K562 (cell line): ENCODE data around the gene PPCDC. TPM values are rescaled to one million over a fixed set of nuclear protein-coding genes. Genes with fewer than 3 reads are reported as not detected.

Experiments used
- ATF7 ChIP-seq: fragments of 450-650 bp; IDR thresholded peaks from 2 replicates; pipeline ENCODE4 v1.7.1; 2014; ENCODE audit warnings: mild to moderate bottlenecking, moderate library complexity
- BCL6 ChIP-seq: fragments of 250-450 bp; sonication (Bioruptor Pico); IDR thresholded peaks from 2 replicates; pipeline ENCODE4 v1.4.0; 2020
- GABPB1 ChIP-seq: sonication (generic); formaldehyde crosslinking; IDR thresholded peaks from 2 replicates; pipeline ENCODE4 v1.8.0; 2022; ENCODE audit warnings: mild to moderate bottlenecking, missing genetic modification reagents
- KLF6 ChIP-seq: fragments of 250-450 bp; sonication (Bioruptor Pico); IDR thresholded peaks from 2 replicates; pipeline ENCODE4 v1.4.0; 2020; ENCODE audit warnings: mild to moderate bottlenecking, moderate library complexity, borderline replicate concordance
- NR1H2 ChIP-seq: sonication (generic); formaldehyde crosslinking; IDR thresholded peaks from 2 replicates; pipeline ENCODE4 v1.4.0; 2020; ENCODE audit warnings: mild to moderate bottlenecking, missing genetic modification reagents
- SLC30A9 ChIP-seq: fragments of 250-450 bp; sonication (Bioruptor Pico); IDR thresholded peaks from 2 replicates; pipeline ENCODE4 v1.8.0; 2022; ENCODE audit warnings: mild to moderate bottlenecking, moderate library complexity
- THRAP3 ChIP-seq: fragments of 450-650 bp; IDR thresholded peaks from 2 replicates; pipeline ENCODE4 v1.6.1; 2016; ENCODE audit warnings: mild to moderate bottlenecking, inconsistent platforms, borderline replicate concordance
- ZNF12 ChIP-seq: sonication (generic); formaldehyde crosslinking; IDR thresholded peaks from 2 replicates; pipeline ENCODE4 v1.4.0; 2020; ENCODE audit warnings: mild to moderate bottlenecking, missing genetic modification reagents
- polyA plus RNA-seq, 8 experiments: library from polyadenylated mRNA; depleted of rRNA in 4 of 8; stranded (reverse) in 5 of 8; unstranded in 3 of 8; fragments of >200 nt; fragmentation: Nextera tagmentation in 2 of 8; fragmentation: Illumina TruSeq in 1 of 8; extraction: Ambion mirVana in 2 of 8; extraction: Trizol in 1 of 8; gene quantifications; 2 replicates each; pipeline versions ENCODE4 v1.2.1 to v1.2.3, GENCODE V29; 2011 to 2014; ENCODE audit warnings: inconsistent platforms in 1 of 8, missing spikeins in 1 of 8
- total RNA-seq, 7 experiments: library from RNA; depleted of rRNA in 6 of 7; stranded (reverse); fragments of >200 nt in 6 of 7; fragmentation: Illumina TruSeq in 2 of 7; extraction: Trizol in 2 of 7; gene quantifications; 2 replicates each; pipeline versions ENCODE4 v1.2.1 to v1.2.3, GENCODE V29; 2011 to 2021; ENCODE audit warnings: low replicate concordance in 1 of 7
- TF ChIP-seq, protein P1 (sequence below): fragments of 150-350 bp; IDR thresholded peaks from 2 replicates; pipeline ENCODE4 v1.6.1; 2014; ENCODE audit warnings: low read depth, mild to moderate bottlenecking, low read length, borderline replicate concordance
- TF ChIP-seq, protein P2 (sequence below): sonication (generic); formaldehyde crosslinking; IDR thresholded peaks from 2 replicates; pipeline ENCODE4 v1.8.0; 2022; ENCODE audit warnings: missing genetic modification reagents, mild to moderate bottlenecking, moderate library complexity, borderline replicate concordance
- TF ChIP-seq, protein P3 (sequence below), 2 experiments: fragments of 450-650 bp; conservative IDR thresholded peaks; 2 replicates each; pipeline ENCODE4 v1.6.1; 2017; ENCODE audit warnings: mild to moderate bottlenecking in 2 of 2, moderate library complexity in 2 of 2
- TF ChIP-seq, protein P4 (sequence below), 3 experiments: IDR thresholded peaks in 2 of 3; conservative IDR thresholded peaks in 1 of 3; 2 replicates each; pipeline ENCODE4 v1.5.1; 2011 to 2012; ENCODE audit warnings: low read length in 3 of 3, mild to moderate bottlenecking in 3 of 3, control low read depth in 2 of 3, improper control_type of control experiment in 1 of 3, inconsistent platforms in 1 of 3, low read depth in 1 of 3, mixed read lengths in 1 of 3, moderate library complexity in 1 of 3; ENCODE audit not compliant: insufficient read depth in 2 of 3
- TF ChIP-seq, protein P5 (sequence below): sonication (generic); formaldehyde crosslinking; IDR thresholded peaks from 2 replicates; pipeline ENCODE4 v1.8.0; 2022; ENCODE audit warnings: mild to moderate bottlenecking, missing genetic modification reagents

Gene PPCDC
- total and polyA plus RNA-seq, 9 of the 15 experiments (the other 6 are each of a cell fraction or from before 2014, with no cell fraction given), result 10.9 to 53.6 (median 16.7) TPM

DNA sequence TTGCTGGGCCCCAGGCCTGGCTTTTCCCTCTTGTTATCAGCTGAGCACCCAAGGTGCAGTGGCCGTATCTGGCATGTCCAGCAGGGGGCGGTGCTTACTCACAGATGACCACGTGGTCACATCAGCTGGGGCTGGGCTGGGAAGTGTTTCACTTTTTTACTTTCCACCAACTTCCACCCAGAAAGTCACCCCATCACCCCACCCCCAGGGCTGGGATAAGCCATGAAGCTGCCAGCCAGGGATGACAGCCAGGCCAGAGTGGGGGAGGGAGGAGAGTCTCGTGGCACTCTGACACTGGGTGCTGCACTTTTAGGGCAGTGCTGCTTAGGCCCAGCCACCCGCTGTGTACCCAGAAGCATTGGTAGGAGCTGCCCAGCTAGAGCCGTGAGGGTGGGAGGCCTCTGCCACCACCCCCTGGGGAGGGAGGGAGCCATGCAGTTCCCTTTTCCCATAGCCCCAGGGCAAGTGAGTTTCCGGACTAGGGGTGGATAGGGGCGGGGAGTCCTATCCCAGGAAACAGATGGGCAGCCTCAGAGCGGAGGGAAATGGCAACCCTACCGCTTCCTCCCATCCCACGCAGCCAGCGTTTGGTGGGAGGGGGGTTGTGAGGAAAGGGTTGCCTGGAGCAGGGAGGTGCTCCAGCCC, 6.1 kb downstream of the PPCDC start (continued):
- TF ChIP-seq, protein P1, sequence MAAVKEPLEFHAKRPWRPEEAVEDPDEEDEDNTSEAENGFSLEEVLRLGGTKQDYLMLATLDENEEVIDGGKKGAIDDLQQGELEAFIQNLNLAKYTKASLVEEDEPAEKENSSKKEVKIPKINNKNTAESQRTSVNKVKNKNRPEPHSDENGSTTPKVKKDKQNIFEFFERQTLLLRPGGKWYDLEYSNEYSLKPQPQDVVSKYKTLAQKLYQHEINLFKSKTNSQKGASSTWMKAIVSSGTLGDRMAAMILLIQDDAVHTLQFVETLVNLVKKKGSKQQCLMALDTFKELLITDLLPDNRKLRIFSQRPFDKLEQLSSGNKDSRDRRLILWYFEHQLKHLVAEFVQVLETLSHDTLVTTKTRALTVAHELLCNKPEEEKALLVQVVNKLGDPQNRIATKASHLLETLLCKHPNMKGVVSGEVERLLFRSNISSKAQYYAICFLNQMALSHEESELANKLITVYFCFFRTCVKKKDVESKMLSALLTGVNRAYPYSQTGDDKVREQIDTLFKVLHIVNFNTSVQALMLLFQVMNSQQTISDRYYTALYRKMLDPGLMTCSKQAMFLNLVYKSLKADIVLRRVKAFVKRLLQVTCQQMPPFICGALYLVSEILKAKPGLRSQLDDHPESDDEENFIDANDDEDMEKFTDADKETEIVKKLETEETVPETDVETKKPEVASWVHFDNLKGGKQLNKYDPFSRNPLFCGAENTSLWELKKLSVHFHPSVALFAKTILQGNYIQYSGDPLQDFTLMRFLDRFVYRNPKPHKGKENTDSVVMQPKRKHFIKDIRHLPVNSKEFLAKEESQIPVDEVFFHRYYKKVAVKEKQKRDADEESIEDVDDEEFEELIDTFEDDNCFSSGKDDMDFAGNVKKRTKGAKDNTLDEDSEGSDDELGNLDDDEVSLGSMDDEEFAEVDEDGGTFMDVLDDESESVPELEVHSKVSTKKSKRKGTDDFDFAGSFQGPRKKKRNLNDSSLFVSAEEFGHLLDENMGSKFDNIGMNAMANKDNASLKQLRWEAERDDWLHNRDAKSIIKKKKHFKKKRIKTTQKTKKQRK, result no peak
- TF ChIP-seq, protein P2, sequence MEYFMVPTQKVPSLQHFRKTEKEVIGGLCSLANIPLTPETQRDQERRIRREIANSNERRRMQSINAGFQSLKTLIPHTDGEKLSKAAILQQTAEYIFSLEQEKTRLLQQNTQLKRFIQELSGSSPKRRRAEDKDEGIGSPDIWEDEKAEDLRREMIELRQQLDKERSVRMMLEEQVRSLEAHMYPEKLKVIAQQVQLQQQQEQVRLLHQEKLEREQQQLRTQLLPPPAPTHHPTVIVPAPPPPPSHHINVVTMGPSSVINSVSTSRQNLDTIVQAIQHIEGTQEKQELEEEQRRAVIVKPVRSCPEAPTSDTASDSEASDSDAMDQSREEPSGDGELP (CRISPR knock-in tag), result peak; percentile 99
- TF ChIP-seq ATF7 (peak; percentile 51), THRAP3 (no peak), KLF6 (CRISPR knock-in tag) (no peak), GABPB1 (CRISPR knock-in tag) (no peak; the same call in 1 of the 2 replicates), ZNF12 (CRISPR knock-in tag) (no peak), BCL6 (CRISPR knock-in tag) (no peak), SLC30A9 (CRISPR knock-in tag) (no peak), NR1H2 (CRISPR knock-in tag) (no peak)
- TF ChIP-seq, protein P3, sequence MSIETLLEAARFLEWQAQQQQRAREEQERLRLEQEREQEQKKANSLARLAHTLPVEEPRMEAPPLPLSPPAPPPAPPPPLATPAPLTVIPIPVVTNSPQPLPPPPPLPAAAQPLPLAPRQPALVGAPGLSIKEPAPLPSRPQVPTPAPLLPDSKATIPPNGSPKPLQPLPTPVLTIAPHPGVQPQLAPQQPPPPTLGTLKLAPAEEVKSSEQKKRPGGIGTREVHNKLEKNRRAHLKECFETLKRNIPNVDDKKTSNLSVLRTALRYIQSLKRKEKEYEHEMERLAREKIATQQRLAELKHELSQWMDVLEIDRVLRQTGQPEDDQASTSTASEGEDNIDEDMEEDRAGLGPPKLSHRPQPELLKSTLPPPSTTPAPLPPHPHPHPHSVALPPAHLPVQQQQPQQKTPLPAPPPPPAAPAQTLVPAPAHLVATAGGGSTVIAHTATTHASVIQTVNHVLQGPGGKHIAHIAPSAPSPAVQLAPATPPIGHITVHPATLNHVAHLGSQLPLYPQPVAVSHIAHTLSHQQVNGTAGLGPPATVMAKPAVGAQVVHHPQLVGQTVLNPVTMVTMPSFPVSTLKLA (conservative IDR thresholded peaks at IDR 0.05), result peak; percentile 77 to 86
- TF ChIP-seq, protein P4, sequence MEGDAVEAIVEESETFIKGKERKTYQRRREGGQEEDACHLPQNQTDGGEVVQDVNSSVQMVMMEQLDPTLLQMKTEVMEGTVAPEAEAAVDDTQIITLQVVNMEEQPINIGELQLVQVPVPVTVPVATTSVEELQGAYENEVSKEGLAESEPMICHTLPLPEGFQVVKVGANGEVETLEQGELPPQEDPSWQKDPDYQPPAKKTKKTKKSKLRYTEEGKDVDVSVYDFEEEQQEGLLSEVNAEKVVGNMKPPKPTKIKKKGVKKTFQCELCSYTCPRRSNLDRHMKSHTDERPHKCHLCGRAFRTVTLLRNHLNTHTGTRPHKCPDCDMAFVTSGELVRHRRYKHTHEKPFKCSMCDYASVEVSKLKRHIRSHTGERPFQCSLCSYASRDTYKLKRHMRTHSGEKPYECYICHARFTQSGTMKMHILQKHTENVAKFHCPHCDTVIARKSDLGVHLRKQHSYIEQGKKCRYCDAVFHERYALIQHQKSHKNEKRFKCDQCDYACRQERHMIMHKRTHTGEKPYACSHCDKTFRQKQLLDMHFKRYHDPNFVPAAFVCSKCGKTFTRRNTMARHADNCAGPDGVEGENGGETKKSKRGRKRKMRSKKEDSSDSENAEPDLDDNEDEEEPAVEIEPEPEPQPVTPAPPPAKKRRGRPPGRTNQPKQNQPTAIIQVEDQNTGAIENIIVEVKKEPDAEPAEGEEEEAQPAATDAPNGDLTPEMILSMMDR (IDR thresholded peaks at IDR 0.05 in 2 of 3, conservative IDR thresholded peaks at IDR 0.05 in 1 of 3; ENCODE audit: insufficient read depth in 2 of 3, low read depth in 1 of 3, low read length in 3 of 3), result peak; percentile 94 to 97 (median 95)
- TF ChIP-seq, protein P5, sequence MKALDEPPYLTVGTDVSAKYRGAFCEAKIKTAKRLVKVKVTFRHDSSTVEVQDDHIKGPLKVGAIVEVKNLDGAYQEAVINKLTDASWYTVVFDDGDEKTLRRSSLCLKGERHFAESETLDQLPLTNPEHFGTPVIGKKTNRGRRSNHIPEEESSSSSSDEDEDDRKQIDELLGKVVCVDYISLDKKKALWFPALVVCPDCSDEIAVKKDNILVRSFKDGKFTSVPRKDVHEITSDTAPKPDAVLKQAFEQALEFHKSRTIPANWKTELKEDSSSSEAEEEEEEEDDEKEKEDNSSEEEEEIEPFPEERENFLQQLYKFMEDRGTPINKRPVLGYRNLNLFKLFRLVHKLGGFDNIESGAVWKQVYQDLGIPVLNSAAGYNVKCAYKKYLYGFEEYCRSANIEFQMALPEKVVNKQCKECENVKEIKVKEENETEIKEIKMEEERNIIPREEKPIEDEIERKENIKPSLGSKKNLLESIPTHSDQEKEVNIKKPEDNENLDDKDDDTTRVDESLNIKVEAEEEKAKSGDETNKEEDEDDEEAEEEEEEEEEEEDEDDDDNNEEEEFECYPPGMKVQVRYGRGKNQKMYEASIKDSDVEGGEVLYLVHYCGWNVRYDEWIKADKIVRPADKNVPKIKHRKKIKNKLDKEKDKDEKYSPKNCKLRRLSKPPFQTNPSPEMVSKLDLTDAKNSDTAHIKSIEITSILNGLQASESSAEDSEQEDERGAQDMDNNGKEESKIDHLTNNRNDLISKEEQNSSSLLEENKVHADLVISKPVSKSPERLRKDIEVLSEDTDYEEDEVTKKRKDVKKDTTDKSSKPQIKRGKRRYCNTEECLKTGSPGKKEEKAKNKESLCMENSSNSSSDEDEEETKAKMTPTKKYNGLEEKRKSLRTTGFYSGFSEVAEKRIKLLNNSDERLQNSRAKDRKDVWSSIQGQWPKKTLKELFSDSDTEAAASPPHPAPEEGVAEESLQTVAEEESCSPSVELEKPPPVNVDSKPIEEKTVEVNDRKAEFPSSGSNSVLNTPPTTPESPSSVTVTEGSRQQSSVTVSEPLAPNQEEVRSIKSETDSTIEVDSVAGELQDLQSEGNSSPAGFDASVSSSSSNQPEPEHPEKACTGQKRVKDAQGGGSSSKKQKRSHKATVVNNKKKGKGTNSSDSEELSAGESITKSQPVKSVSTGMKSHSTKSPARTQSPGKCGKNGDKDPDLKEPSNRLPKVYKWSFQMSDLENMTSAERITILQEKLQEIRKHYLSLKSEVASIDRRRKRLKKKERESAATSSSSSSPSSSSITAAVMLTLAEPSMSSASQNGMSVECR, result peak; percentile 53; the same call in 1 of the 2 replicates
